ENCODE data around the gene MBOAT2.

Gene MBOAT2

GRCh38 chr2:8858910-8859309 is 144.6 kb downstream of the MBOAT2 start:
- DNase-seq (ENCODE audit: low spot score): no peak

DNA sequence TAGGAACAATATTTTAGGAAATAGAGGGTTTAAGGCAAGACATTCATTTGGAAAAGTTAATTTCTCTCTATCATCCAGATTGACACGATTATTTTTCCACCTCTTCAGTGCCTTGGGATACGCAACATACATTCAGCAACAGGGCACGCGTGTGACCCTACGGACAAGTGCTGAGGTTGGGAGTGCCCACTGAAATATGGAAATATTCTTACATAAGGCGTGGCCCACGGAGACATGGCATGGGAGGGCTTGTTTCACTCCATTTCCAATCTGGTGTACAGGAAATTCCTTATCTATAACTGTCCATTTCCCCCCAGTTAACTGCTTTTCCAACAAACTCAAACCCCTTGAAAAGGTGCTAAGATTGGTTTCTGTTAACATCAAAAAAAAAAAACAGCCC is 145.2 kb downstream of the MBOAT2 start:
- no peak for DNase-seq (ENCODE audit: low spot score)

- no peak for DNase-seq (ENCODE audit: low spot score)
Observed at GRCh38 chr2:8857709-8858108, 145.8 kb downstream of the MBOAT2 start.

- DNase-seq (ENCODE audit: low spot score): no peak
Observed at GRCh38 chr2:8856176-8856575, 147.3 kb downstream of the MBOAT2 start.

DNA sequence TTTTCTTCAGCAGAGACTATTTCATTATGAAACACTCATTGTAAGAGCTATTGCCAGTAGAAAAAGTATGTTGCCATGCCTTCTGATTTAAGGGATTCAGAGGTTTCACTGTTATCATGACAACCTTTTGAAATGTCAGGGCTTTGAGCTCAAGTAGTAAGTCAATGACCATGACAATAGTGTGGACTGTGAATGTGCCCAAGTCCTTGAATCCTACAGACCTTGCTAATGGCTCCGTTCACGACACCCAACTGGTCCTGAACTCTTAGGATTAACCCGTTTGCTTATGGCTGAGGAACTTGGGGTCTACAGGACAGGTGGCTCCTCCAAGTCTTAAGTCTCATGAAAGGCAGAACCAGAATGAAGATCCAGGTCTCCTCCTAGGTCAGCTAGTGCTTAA is 148.5 kb downstream of the MBOAT2 start:
- DNase-seq (ENCODE audit: low spot score): no peak

DNA sequence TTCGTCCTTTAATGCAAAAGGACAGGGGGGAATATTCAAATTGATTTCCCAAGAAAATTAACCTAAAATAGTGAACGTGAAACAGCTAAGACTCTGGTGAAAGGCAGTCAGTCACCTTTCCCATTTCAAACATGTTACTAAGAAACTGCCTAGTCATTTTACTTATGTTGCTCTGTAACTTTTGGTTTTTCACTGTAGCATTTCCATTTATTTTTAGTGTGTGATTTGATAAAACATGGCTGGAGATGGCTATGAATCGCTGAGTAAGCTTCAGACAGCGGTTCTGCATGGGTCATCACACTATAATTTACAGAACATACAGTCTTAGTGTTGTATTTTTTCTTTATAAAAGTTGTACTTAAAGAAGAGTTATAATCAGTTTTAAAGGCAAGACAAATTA is 150.1 kb downstream of the MBOAT2 start:
- DNase-seq (ENCODE audit: low spot score): no peak

DNA sequence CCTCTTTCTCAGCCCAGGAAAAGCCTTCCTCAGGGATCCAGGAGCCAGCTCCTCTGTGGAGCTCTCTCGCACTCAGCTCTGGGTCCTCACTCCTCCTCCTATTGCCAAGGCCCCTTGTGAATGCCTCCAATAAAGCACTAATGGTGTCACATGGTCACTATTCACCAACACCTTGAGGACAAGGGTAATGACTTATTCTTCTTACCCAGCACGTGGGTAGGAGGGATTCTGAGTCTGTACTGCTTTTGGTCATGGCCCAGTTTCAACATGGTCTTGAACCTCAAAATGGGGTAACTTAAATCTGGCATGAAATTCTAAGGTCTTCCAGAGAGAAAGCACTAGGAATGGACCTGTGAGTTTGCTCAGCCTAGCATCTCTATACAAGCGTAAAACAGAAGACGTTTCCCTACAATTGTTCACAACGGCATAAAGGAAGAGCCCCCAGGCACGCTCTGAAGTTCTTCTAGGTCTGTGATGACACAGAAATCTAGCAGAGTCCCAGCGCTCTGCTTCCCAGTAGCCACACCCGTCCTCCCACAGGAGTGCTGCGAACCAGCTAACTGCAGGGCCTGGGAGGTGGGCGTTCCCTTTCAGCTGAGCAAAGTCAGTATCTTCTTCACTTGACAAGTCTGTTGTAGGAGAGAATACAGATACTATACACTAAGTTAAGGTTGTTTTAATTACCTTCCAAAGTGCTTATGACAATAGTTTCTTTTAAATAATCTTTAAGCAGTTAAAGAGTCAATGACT is 151.5 kb downstream of the MBOAT2 start:
- DNase-seq (ENCODE audit: low spot score): no peak

GRCh38 chr2:8850845-8851487 is 152.5 kb downstream of the MBOAT2 start:
- no peak for DNase-seq (ENCODE audit: low spot score)

DNA sequence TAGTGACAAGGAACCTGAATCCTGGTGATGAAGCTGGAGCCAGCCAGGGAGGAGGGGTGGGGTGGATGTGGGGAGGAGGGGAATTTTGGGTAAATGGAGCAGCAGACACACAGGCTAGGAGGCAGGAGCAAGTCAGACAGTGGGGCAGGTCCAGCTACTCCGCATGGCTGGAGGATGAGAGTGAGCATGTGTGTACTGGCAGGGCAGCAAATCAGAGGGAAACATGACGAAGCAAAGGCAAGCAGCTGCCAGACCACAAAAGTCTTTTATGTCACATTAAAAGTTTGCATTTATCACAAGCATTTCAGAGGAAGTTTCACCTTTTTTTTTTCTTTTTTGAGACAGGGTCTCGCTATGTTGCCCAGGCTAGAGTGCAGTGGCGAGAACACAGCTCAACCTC is 154.2 kb downstream of the MBOAT2 start:
- no peak for DNase-seq (ENCODE audit: low spot score)

- DNase-seq (ENCODE audit: low spot score): no peak
Observed at GRCh38 chr2:8848328-8849100, 155.0 kb downstream of the MBOAT2 start.

GRCh38 chr2:8847400-8847799 is 156.1 kb downstream of the MBOAT2 start:
- no peak for DNase-seq (ENCODE audit: low spot score)

DNA sequence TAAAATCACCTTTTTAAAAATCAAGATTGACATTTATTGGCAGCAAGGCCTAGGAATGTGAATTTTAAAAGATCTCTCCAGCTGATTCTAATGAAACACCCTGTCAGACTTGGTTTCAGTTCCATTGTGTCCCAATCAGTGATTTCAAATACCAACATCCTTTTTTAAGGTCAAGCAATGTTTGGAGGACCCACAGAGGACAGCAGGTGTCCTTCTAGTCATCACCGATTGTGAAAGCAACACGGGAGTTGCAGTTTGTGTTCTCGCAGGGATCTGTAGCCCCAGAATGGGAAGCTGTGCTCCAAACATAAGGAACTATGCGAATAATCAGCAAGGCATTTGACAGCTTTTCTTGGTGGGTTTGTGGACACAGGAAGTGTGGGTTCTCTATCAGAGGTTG is 161.6 kb downstream of the MBOAT2 start:
- DNase-seq (ENCODE audit: low spot score): no peak

DNA sequence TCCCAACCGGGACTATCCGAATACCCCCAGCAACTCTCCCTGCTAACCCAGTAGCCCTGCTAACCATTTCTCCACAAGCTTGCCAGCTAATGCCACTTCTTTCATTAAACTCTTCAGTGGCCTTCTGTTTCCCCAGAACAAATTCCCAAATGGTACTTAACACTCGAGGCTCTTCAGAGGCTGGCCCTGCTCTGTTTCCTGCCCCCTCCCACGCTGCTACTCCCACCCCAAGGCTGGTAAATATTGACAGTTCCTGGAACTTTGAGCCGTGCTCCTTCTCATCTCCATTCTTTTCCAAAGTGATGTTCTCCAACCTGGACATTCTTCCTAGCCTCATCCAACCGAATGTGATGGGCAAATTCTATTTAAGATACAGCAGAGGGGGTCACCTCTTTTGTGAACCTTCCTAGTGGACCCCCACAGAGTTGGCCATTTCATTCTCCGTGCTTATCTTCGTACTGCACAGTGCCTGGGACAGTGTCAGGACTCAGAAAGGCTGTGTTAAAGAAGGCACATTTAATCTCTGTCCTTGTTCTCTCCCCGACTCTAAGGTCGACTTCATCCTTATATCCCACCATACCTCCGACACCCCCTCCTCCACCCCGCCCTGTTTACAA is 162.9 kb downstream of the MBOAT2 start:
- DNase-seq (ENCODE audit: low spot score): no peak

DNA sequence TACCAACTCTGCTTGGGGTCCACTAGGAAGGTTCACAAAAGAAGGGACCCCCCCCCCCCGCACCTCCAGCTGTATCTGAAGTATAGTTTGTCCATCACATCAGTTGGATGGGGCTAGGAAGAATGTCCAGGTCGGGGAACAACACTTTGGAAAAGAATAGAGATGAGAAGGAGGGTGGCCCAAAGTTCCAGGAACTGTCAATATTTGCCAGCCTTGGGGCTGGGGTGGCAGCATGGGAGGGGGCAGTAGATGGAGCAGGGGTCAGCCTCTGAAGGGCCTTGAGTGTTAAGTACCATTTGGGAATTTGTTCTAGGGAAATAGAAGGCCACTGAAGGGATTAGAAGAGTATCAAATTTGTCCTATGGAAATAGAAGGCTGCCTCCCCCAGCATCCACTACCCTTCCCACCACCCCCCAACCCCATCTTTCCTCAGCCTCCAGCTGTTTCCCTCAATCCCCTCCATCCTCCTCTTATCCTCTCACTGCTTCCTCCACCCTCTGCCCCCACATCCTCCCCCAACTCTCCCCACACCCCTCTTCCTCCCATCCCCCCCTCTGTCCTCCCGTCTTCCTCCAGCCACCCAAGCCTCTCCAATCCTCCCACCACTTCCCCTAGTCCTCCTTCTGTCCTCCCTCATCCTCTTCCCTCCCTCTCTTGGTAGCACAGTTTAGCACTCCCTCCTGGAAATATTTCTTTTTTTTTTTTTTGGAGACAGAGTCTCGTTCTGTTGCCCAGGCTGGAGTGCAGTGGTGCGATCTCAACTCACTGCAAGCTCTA is 164.1 kb downstream of the MBOAT2 start:
- DNase-seq (ENCODE audit: low spot score): no peak

GRCh38 chr2:8837795-8838140 is 165.7 kb downstream of the MBOAT2 start:
- DNase-seq (ENCODE audit: low spot score): no peak

DNA sequence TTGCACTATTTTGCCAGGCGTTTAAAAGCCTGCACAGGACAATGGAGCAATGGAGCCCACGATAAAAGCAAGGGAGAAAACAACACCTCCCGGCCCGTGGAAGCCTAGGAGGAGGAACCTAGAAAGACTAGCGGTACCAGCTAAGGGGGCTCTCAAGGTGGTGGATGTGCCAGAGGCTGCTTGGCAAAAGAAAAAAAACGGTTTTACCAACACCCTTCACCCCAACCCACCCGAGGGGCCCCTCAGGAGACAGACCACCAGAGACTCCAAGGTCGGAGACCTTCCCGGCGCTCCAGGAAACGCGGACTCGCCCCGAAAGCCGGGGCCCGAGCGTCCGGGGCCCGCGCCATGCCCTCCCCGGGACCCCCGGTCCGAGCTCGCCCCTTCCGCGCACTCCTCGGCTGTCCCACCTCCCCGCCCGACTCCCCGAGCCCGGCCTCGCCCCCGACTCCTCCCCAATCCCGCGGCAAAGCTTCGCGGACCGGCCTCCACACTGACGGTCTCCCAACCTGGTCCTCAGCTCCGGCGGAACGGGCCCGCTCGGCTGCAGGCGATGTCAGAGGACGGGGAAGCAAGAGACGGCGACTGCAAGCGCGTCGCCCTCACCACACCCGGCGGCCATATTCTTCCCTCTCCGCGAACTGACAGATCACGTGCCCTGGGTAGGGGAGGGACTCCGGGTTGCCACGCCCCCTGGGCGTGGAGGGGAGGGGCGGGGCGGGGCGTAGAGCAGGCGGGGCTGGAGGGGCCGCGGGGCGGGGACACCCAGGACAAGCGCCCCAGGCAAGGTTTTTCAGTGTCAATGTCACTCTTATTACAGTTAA is 166.3 kb downstream of the MBOAT2 start, which contains the start of gene KIDINS220:
TSS of gene KIDINS220 (minus strand) at position 643 of the 824 bp plus-strand sequence. CDS start 10,520 bp downstream, outside the sequence.
- peak; percentile 91 for DNase-seq (ENCODE audit: low spot score)

GRCh38 chr2:8835279-8835678 is 168.2 kb downstream of the MBOAT2 start:
- no peak for DNase-seq (ENCODE audit: low spot score)

DNA sequence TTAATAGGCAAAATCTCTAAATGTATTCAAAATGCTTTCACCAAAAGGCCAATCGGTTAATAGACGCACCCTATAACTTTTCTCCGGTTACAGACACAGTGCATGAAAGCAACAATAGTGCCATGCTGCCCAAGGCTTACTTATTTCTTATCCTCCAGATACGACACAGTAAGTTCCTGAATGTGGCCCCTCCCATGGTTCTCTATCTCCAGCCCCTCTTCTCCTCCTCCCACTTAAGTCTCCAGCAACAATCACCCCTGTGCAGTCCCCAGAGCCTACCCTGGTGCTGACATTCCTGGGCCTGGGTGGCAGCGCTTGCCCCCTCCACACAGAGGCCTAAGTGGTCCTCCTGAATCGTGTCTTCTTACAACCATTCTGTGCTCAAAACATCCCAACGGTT is 169.6 kb downstream of the MBOAT2 start:
- DNase-seq (ENCODE audit: low spot score): no peak

DNA sequence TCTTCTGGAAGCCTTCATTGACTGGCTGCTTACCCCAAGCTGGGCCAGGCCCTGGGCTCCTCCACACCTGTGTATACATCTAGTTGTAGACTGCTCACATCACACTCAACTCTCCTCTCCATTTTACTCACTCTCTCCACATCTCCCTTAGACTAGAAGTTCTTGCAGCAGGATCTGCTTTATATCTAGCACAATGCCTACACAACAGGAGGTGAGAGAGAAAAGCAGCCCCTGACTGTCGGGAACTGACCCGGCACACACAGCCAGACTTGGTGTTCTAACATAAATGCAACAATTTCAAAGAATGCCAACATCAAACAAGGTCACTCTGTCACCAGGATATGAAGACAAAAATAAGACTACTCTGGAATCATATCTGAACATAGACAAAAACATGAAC is 172.0 kb downstream of the MBOAT2 start:
- DNase-seq (ENCODE audit: low spot score): no peak

DNA sequence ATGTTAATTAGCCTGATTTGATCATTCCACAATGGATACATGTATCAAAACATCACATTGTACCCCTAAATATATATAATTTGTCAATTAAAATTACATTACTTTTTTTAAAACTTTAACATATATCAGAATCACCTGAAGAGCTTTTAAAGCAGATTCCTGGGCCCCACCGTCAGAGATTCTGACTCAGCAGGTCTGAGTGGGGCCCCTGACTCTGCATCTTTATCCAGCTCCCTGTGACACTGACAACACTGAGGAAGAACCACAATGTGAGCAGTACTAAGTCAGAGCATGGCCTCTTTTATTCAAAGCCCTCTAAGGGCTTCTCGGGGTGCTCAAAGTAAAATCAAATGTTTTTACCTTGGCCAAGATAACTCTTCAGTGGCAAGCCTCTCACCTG is 175.8 kb downstream of the MBOAT2 start:
- DNase-seq (ENCODE audit: low spot score): no peak

- no peak for DNase-seq (ENCODE audit: low spot score)
Observed at GRCh38 chr2:8822218-8822617, 181.3 kb downstream of the MBOAT2 start.

Measured in globus pallidus (tissue), 1 donor.